ENCODE measurements around the gene GRHL1.

The GRHL1 gene

GRCh38 chr2:9965119-9965822 lies 13.8 kb downstream of the GRHL1 start:
- Histone ChIP-seq H3K9ac (ENCODE audit: insufficient read length) (no peak overlapping the region), H3K27ac (no peak overlapping the region), H3K4me3 (no peak overlapping the region), H3K36me3 (ENCODE audit: insufficient read depth, low read length) (no peaks in the 10 kb centered on the region), H3K9me3 (ENCODE audit: low read depth, low read length) (no peaks in the 10 kb centered on the region)
- no peak for DNase-seq (ENCODE audit: low read depth, low spot score)
- no peak for TF ChIP-seq FOXP2 (optimal IDR thresholded peaks at IDR 0.05; ENCODE audit: control extremely low read depth, extremely low read length, insufficient read depth)
- no peak for TF ChIP-seq POLR2AphosphoS5 (IDR thresholded peaks at IDR 0.05; ENCODE audit: borderline replicate concordance, low read depth, low read length)

- no peaks in the 10 kb centered on the region for H3K9me3 ChIP-seq (ENCODE audit: low read depth, low read length)
- no peak overlapping the region for H3K9ac ChIP-seq (ENCODE audit: insufficient read length)
- H3K36me3 ChIP-seq (ENCODE audit: insufficient read depth, low read length), result no peaks in the 10 kb centered on the region
- H3K27ac ChIP-seq, result no peak overlapping the region
- no peak for DNase-seq (ENCODE audit: low read depth, low spot score)
- H3K4me3 ChIP-seq, result no peak overlapping the region
- TF ChIP-seq EZH2 (IDR thresholded peaks at IDR 0.05), result no peak
- no peak for TF ChIP-seq POLR2AphosphoS5 (IDR thresholded peaks at IDR 0.05; ENCODE audit: borderline replicate concordance, low read depth, low read length)
- no peak for TF ChIP-seq FOXP2 (optimal IDR thresholded peaks at IDR 0.05; ENCODE audit: control extremely low read depth, extremely low read length, insufficient read depth)
Observed at GRCh38 chr2:9966491-9967022, 15.1 kb downstream of the GRHL1 start.

GRCh38 chr2:9967053-9967775 lies 15.7 kb downstream of the GRHL1 start:
- no peak overlapping the region for H3K9ac ChIP-seq (ENCODE audit: insufficient read length)
- no peak for DNase-seq (ENCODE audit: low read depth, low spot score)
- H3K36me3 ChIP-seq (ENCODE audit: insufficient read depth, low read length), result no peaks in the 10 kb centered on the region
- no peak overlapping the region for H3K27ac ChIP-seq
- TF ChIP-seq EZH2 (IDR thresholded peaks at IDR 0.05) (no peak), POLR2AphosphoS5 (IDR thresholded peaks at IDR 0.05; ENCODE audit: borderline replicate concordance, low read depth, low read length) (no peak), FOXP2 (optimal IDR thresholded peaks at IDR 0.05; ENCODE audit: control extremely low read depth, extremely low read length, insufficient read depth) (no peak)
- no peak overlapping the region for H3K4me3 ChIP-seq
- no peaks in the 10 kb centered on the region for H3K9me3 ChIP-seq (ENCODE audit: low read depth, low read length)

DNA sequence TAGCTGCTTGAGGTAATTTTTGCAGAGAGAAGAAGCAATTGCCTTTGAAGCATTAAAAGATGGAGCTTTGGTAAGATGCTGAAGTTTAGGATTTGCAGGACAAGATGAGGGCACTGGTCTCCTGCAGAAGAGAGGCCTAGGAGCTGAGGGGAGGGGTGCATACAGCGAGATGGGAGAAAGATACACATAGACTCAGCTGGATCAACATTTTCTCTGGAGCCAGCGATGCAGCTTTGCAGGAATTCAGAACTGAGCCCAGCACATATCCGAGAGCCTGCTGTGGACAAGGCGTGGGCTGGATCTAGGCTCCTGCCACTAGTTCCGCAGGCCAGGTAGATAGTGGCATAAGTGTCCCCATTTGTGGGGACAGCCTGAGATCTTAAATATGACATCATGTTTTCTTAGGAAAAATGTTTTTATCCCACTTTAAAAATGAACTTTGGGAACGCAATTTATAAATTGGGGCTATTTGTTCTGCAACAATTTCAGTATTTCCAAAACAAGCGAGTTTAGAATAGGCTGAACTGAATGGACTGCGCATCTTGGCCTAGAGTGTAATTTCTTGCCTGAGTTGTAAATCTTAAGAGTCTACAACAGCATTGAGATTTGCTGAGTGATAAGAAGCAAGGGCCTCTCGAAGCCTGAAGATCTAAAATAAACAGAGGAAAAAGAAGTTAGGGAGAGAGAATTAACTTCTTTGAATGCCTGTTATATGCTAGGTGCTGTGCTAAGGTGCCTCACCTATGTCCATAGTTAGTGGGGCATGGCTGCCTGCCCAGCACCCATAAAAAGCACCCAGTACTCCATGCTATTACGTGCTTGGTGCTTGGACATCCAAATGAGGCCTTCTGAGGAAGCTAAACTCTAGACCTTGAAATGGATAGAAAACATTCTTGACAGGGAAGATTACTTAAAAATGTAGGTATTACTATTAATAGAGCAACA lies 17.3 kb downstream of the GRHL1 start:
- no peak overlapping the region for H3K4me3 ChIP-seq
- no peaks in the 10 kb centered on the region for H3K9me3 ChIP-seq (ENCODE audit: low read depth, low read length)
- no peak overlapping the region for H3K9ac ChIP-seq (ENCODE audit: insufficient read length)
- no peaks in the 10 kb centered on the region for H3K36me3 ChIP-seq (ENCODE audit: insufficient read depth, low read length)
- no peak for DNase-seq (ENCODE audit: low read depth, low spot score)
- no peak for TF ChIP-seq FOXP2 (optimal IDR thresholded peaks at IDR 0.05; ENCODE audit: control extremely low read depth, extremely low read length, insufficient read depth)
- TF ChIP-seq POLR2AphosphoS5 (IDR thresholded peaks at IDR 0.05; ENCODE audit: borderline replicate concordance, low read depth, low read length), result no peak
- H3K27ac ChIP-seq, result no peak overlapping the region

GRCh38 chr2:9970200-9971044 lies 18.9 kb downstream of the GRHL1 start:
- Histone ChIP-seq H3K9ac (ENCODE audit: insufficient read length) (no peak overlapping the region), H3K36me3 (ENCODE audit: insufficient read depth, low read length) (no peaks in the 10 kb centered on the region), H3K4me3 (no peak overlapping the region), H3K9me3 (ENCODE audit: low read depth, low read length) (no peaks in the 10 kb centered on the region), H3K27ac (no peak overlapping the region)
- TF ChIP-seq EZH2 (IDR thresholded peaks at IDR 0.05) (no peak), FOXP2 (optimal IDR thresholded peaks at IDR 0.05; ENCODE audit: control extremely low read depth, extremely low read length, insufficient read depth) (no peak), POLR2AphosphoS5 (IDR thresholded peaks at IDR 0.05; ENCODE audit: borderline replicate concordance, low read depth, low read length) (no peak)
- no peak for DNase-seq (ENCODE audit: low read depth, low spot score)

GRCh38 chr2:9971105-9971818 lies 19.8 kb downstream of the GRHL1 start:
- DNase-seq (ENCODE audit: low read depth, low spot score), result no peak
- Histone ChIP-seq H3K9ac (ENCODE audit: insufficient read length) (no peak overlapping the region), H3K9me3 (ENCODE audit: low read depth, low read length) (no peaks in the 10 kb centered on the region), H3K27ac (no peak overlapping the region), H3K36me3 (ENCODE audit: insufficient read depth, low read length) (no peaks in the 10 kb centered on the region), H3K4me3 (no peak overlapping the region)
- TF ChIP-seq POLR2AphosphoS5 (IDR thresholded peaks at IDR 0.05; ENCODE audit: borderline replicate concordance, low read depth, low read length) (no peak), EZH2 (IDR thresholded peaks at IDR 0.05) (no peak), FOXP2 (optimal IDR thresholded peaks at IDR 0.05; ENCODE audit: control extremely low read depth, extremely low read length, insufficient read depth) (no peak)

DNA sequence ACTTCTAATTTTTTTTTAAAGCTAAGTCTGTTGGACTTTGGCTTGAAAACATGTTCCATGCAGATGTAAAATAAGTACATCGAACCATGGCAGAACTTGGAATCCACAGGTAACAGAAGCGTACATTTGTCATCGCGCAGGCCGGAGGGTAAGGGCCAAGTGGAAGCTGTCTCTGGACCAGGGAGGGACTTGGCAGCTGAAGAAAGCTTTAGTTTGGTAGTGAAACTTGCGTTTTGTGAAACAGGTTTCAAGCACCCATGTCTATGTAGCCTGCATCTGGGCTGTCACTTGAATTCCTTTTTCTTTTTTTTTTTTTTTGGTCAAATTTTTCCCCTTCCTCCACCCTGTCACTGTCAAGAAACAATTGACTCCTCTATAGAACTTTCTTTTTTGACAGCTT lies 20.4 kb downstream of the GRHL1 start:
- H3K4me3 ChIP-seq, result no peak overlapping the region
- H3K9me3 ChIP-seq (ENCODE audit: low read depth, low read length), result no peaks in the 10 kb centered on the region
- TF ChIP-seq FOXP2 (optimal IDR thresholded peaks at IDR 0.05; ENCODE audit: control extremely low read depth, extremely low read length, insufficient read depth), result no peak
- TF ChIP-seq POLR2AphosphoS5 (IDR thresholded peaks at IDR 0.05; ENCODE audit: borderline replicate concordance, low read depth, low read length), result no peak
- no peak for TF ChIP-seq EZH2 (IDR thresholded peaks at IDR 0.05)
- H3K9ac ChIP-seq (ENCODE audit: insufficient read length), result no peak overlapping the region
- no peak overlapping the region for H3K27ac ChIP-seq
- H3K36me3 ChIP-seq (ENCODE audit: insufficient read depth, low read length), result no peaks in the 10 kb centered on the region
- no peak for DNase-seq (ENCODE audit: low read depth, low spot score)
